ENCODE measurements around the gene CD160.
"Not testable (repeated sequence)": the region's sequence is repeated elsewhere in the genome, so short reads cannot be mapped to it uniquely, and the experiment has no call there.

The CD160 gene

GRCh38 chr1:145759721-145760120 is 40.4 kb downstream of the CD160 start:
- DNase-seq = no peak

GRCh38 chr1:145760395-145760949 is 41.2 kb downstream of the CD160 start:
- DNase-seq = not testable (repeated sequence)

GRCh38 chr1:145761498-145761897 is 42.2 kb downstream of the CD160 start:
- not testable (repeated sequence) for DNase-seq

GRCh38 chr1:145762001-145762400 is 42.7 kb downstream of the CD160 start:
- not testable (repeated sequence) for DNase-seq

GRCh38 chr1:145764231-145764940 is 45.1 kb downstream of the CD160 start:
- DNase-seq = not testable (repeated sequence)

- not testable (repeated sequence) for DNase-seq
Observed at GRCh38 chr1:145765127-145765526, 45.8 kb downstream of the CD160 start.

- DNase-seq = not testable (repeated sequence)
Observed at GRCh38 chr1:145765585-145766360, 46.5 kb downstream of the CD160 start.

- not testable (repeated sequence) for DNase-seq
Observed at GRCh38 chr1:145766926-145767325, 47.6 kb downstream of the CD160 start.

- not testable (repeated sequence) for DNase-seq
Observed at GRCh38 chr1:145768004-145768403, 48.7 kb downstream of the CD160 start.

- DNase-seq = no peak
Observed at GRCh38 chr1:145771056-145771455, 51.8 kb downstream of the CD160 start.

- no peak for DNase-seq
Observed at GRCh38 chr1:145773423-145773822, 54.1 kb downstream of the CD160 start.

- no peak for DNase-seq
Observed at GRCh38 chr1:145777357-145778145, 58.3 kb downstream of the CD160 start.

- no peak for DNase-seq
Observed at GRCh38 chr1:145778146-145778540, 58.8 kb downstream of the CD160 start.

- DNase-seq = no peak
Observed at GRCh38 chr1:145782272-145783099, 63.2 kb downstream of the CD160 start.

- no peak for DNase-seq
Observed at GRCh38 chr1:145784409-145784808, 65.1 kb downstream of the CD160 start.

- DNase-seq = no peak
Observed at GRCh38 chr1:145785547-145785946, 66.2 kb downstream of the CD160 start.

GRCh38 chr1:145786271-145786670 is 67.0 kb downstream of the CD160 start:
- DNase-seq = no peak

GRCh38 chr1:145788580-145788979 is 69.3 kb downstream of the CD160 start:
- no peak for DNase-seq
